GM12872 (cell line): ENCODE data around the gene RPS21.

Source experiments
- CTCF ChIP-seq: IDR thresholded peaks from 3 replicates; pipeline ENCODE4 v1.5.1; 2011; ENCODE audit warnings: low read depth, mild to moderate bottlenecking, low read length, moderate library complexity; ENCODE audit not compliant: insufficient read depth

RPS21 gene

GRCh38 chr20:62345681-62346370 is 41.1 kb upstream of the RPS21 start:
- TF ChIP-seq CTCF: 0 out of 3 replicates have a peak, but pooled peaks have one; percentile 7

- TF ChIP-seq CTCF: no peak
Observed at GRCh38 chr20:62346398-62347150, 40.3 kb upstream of the RPS21 start.

GRCh38 chr20:62347151-62347404 is 39.8 kb upstream of the RPS21 start:
- no peak for TF ChIP-seq CTCF

GRCh38 chr20:62347445-62347844 is 39.5 kb upstream of the RPS21 start:
- TF ChIP-seq CTCF: no peak

- no peak for TF ChIP-seq CTCF
Observed at GRCh38 chr20:62348604-62349003, 38.3 kb upstream of the RPS21 start.

GRCh38 chr20:62349556-62350097 is 37.3 kb upstream of the RPS21 start:
- TF ChIP-seq CTCF: no peak

- no peak for TF ChIP-seq CTCF
Observed at GRCh38 chr20:62350098-62350628, 36.7 kb upstream of the RPS21 start.
